ENCODE measurements around the gene IVNS1ABP.
"Not testable (repeated sequence)": the region's sequence is repeated elsewhere in the genome, so short reads cannot be mapped to it uniquely, and the experiment has no call there.

Gene IVNS1ABP

GRCh38 chr1:185257116-185257949, 59.7 kb downstream of the IVNS1ABP start:
- DNase-seq (ENCODE audit: low read depth): not testable (repeated sequence)

GRCh38 chr1:185255595-185255994, 61.4 kb downstream of the IVNS1ABP start:
- DNase-seq (ENCODE audit: low read depth): not testable (repeated sequence)

DNA sequence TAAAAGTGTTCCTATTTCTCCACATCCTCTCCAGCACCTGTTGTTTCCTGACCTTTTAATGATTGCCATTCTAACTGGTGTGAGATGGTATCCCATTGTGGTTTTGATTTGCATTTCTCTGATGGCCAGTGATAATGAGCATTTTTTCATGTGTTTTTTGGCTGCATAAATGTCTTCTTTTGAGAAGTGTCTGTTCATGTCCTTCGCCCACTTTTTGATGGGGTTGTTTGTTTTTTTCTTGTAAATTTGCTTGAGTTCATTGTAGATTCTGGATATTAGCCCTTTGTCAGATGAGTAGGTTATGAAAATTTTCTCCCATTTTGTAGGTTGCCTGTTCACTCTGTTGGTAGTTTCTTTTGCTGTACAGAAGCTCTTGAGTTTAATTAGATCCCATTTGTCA, 64.6 kb downstream of the IVNS1ABP start:
- not testable (repeated sequence) for DNase-seq (ENCODE audit: low read depth)

- not testable (repeated sequence) for DNase-seq (ENCODE audit: low read depth)
These were observed 65.1 kb downstream of the IVNS1ABP start for GRCh38 chr1:185251928-185252327.

- DNase-seq (ENCODE audit: low read depth): no peak
These were observed 67.0 kb downstream of the IVNS1ABP start for GRCh38 chr1:185250063-185250462.

GRCh38 chr1:185249563-185249962, 67.5 kb downstream of the IVNS1ABP start:
- DNase-seq (ENCODE audit: low read depth): no peak

Measured in activated T-helper 9 cell treated with anti-CD3 and anti-CD28 coated beads, Interleukin-2, amount 50 U/mL, for 16 hours (primary cell).